Breast epithelium (tissue), 4 donors: ENCODE data around the gene ITPR2. TPM values are rescaled to one million over a fixed set of nuclear protein-coding genes. Genes with fewer than 3 reads are reported as not detected.

ENCODE experiments used
- DNase-seq, 2 donors: peaks; one replicate each; pipeline ENCODE4 v3.0.0-alpha.2; 2019; ENCODE audit warnings: low spot score in 2 of 2
- H3K27ac ChIP-seq, 2 donors: fragments of 200-600 bp; sonication (generic) in 1 of 2; one replicate each; pipeline ENCODE4 v1.5.1; 2016 to 2019; ENCODE audit warnings: mild to moderate bottlenecking in 1 of 2
- H3K27me3 ChIP-seq, 2 donors: fragments of 200-600 bp; sonication (generic) in 1 of 2; one replicate each; pipeline versions ENCODE4 v1.5.1 to v1.6.0; 2017 to 2019; ENCODE audit warnings: control low read depth in 1 of 2, mild to moderate bottlenecking in 1 of 2
- H3K36me3 ChIP-seq: fragments of 200-600 bp; one replicate; pipeline ENCODE4 v1.5.1; 2019
- H3K4me1 ChIP-seq, 2 donors: fragments of 200-600 bp; sonication (generic); one replicate each; pipeline ENCODE4 v1.5.1; 2016 to 2019; ENCODE audit warnings: control low read depth in 1 of 2
- H3K4me3 ChIP-seq, 3 donors: fragments of 200-600 bp; sonication (generic); 1 replicate in 2 of 3; 2 replicates in 1 of 3; pipeline ENCODE4 v1.5.1; 2016 to 2019; ENCODE audit warnings: mild to moderate bottlenecking in 3 of 3, moderate library complexity in 2 of 3
- H3K9me3 ChIP-seq, 2 donors: fragments of 200-600 bp; sonication (generic) in 1 of 2; one replicate each; pipeline ENCODE4 v1.5.1; 2016 to 2019; ENCODE audit warnings: control low read depth in 1 of 2
- POLR2A ChIP-seq: fragments of 450-650 bp; IDR thresholded peaks from one replicate; pipeline ENCODE4 v1.6.1; 2016; ENCODE audit warnings: antibody characterized with exemption, mild to moderate bottlenecking, moderate library complexity
- POLR2AphosphoS5 ChIP-seq, 3 donors: sonication (generic); formaldehyde crosslinking; IDR thresholded peaks; one replicate each; pipeline ENCODE4 v1.6.1; 2017; ENCODE audit warnings: antibody characterized with exemption in 3 of 3
- intact Hi-C: fragments of 100-400 bp; cut with DNase I; formaldehyde crosslinking; loops from one replicate; pipeline ENCODE4 v1.15.1; 2023; ENCODE audit warnings: low total_unique reads
- total RNA-seq, 3 donors: library from RNA; depleted of rRNA; stranded (reverse); fragments of >200 nt; gene quantifications; one replicate each; pipeline ENCODE4 v1.1.0, GENCODE V29; 2016
- TF ChIP-seq, protein P1 (sequence below), 3 donors: fragments of 450-650 bp; IDR thresholded peaks; one replicate each; pipeline ENCODE4 v1.5.1; 2016 to 2017; ENCODE audit warnings: antibody characterized with exemption in 3 of 3, mild to moderate bottlenecking in 3 of 3, moderate library complexity in 3 of 3

ITPR2 gene
- total RNA-seq, 3 donors from 2014 or later = 47.2 to 95.0 (median 66.5) TPM

DNA sequence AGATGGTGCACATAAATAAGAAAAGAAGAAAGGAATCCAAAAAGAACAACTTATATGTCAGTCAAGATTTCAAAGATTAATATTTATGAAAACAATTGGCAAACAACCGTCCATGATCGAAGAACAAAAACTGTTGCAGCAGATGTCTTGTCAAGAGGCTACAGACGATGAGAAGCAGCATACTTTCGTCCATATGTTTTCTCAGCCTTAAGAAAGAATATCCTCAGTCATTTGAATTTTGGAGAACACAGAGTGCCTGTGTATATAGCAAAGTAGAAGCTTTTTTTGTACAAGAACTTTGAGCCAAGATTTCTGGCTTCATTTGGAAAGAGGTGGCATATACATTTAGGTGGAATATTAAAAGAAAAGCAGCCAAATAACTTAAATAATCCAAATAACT, 297.2 kb downstream of the ITPR2 start:
- TF ChIP-seq, protein P1, sequence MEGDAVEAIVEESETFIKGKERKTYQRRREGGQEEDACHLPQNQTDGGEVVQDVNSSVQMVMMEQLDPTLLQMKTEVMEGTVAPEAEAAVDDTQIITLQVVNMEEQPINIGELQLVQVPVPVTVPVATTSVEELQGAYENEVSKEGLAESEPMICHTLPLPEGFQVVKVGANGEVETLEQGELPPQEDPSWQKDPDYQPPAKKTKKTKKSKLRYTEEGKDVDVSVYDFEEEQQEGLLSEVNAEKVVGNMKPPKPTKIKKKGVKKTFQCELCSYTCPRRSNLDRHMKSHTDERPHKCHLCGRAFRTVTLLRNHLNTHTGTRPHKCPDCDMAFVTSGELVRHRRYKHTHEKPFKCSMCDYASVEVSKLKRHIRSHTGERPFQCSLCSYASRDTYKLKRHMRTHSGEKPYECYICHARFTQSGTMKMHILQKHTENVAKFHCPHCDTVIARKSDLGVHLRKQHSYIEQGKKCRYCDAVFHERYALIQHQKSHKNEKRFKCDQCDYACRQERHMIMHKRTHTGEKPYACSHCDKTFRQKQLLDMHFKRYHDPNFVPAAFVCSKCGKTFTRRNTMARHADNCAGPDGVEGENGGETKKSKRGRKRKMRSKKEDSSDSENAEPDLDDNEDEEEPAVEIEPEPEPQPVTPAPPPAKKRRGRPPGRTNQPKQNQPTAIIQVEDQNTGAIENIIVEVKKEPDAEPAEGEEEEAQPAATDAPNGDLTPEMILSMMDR (IDR thresholded peaks at IDR 0.05) = no peak
- TF ChIP-seq POLR2A (no peak), POLR2AphosphoS5 (IDR thresholded peaks at IDR 0.05) (no peak)
- Histone ChIP-seq H3K27ac (no peak overlapping the region), H3K4me3 (no peak overlapping the region), H3K9me3 (no peaks in the 10 kb centered on the region), H3K4me1 (no peaks in the 10 kb centered on the region), H3K36me3 (no peaks in the 10 kb centered on the region), H3K27me3 (no peaks in the 10 kb centered on the region)
- intact Hi-C loops = no loop called here
- DNase-seq = no peak

DNA sequence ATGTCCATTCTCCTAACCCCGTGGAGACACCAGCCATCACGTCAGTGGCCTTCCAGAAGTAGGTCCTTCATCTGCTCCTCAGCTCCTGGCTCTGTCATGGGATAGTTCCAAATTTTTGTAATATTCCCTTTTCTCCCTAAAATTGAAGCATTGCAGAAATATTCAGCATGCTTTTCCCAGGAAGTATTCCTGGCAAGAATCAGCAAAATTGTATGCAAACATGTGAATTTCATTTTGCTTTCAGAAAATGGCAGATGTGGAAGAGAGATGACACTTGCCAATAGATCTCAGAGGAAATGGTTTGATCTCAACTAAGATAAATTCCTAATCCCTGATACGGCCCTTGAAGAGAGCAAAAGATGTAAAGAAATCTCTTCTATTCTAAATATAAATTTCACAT, 298.9 kb downstream of the ITPR2 start:
- Histone ChIP-seq H3K27ac (no peak overlapping the region), H3K4me3 (no peak overlapping the region), H3K27me3 (no peaks in the 10 kb centered on the region), H3K36me3 (no peaks in the 10 kb centered on the region), H3K9me3 (no peaks in the 10 kb centered on the region), H3K4me1 (no peaks in the 10 kb centered on the region)
- intact Hi-C loops = no loop called here
- TF ChIP-seq POLR2AphosphoS5 (IDR thresholded peaks at IDR 0.05) (no peak), POLR2A (no peak)
- TF ChIP-seq, protein P1 (IDR thresholded peaks at IDR 0.05) = no peak
- no peak for DNase-seq

DNA sequence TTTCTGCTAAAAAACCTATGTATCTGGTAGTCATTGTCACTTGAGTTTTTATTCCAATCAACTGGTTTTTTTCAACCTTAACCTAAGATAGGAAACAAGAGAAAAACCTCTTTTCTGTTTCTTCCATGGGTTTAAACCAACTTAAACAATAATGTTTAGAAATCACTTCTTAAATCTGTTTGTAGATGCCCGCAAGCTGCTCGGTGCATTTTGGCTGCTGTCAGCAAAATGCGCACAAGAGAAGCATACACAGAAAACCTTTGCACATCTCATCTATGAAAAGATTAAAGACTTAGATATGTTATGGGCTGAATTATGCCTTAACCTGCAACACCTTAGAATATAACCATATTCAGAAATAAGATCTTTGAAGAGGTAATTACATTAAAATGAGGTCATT, 299.8 kb downstream of the ITPR2 start:
- H3K36me3 ChIP-seq = no peaks in the 10 kb centered on the region
- intact Hi-C loops = no loop called here
- no peak overlapping the region for H3K27ac ChIP-seq
- DNase-seq = no peak
- no peak overlapping the region for H3K4me3 ChIP-seq
- no peaks in the 10 kb centered on the region for H3K27me3 ChIP-seq
- no peaks in the 10 kb centered on the region for H3K4me1 ChIP-seq
- no peaks in the 10 kb centered on the region for H3K9me3 ChIP-seq
- TF ChIP-seq POLR2AphosphoS5 (IDR thresholded peaks at IDR 0.05) (no peak), POLR2A (no peak)
- TF ChIP-seq, protein P1 (IDR thresholded peaks at IDR 0.05) = no peak

DNA sequence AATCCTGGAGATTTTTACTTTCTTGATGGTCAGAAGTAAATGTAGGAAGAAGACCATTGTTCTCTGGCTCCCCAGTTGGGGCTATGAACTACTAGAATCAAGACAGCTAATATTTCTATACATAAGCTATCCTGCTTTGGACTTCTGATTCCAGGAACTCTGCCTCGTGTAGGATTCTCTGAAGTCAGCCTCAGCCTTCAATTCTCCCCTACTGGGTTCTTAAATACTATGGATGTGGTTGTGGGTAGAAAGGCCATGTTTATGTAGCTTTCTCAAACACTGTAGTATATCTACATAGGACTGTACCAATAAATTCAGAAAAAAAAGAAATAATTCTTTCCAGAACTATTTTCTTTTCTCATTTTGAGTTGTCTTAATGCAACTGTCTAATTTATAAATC, 302.5 kb downstream of the ITPR2 start:
- H3K9me3 ChIP-seq = peaks cover 0 to 15% of the 10 kb centered on the region in 2 donors
- H3K4me1 ChIP-seq = no peaks in the 10 kb centered on the region
- TF ChIP-seq POLR2AphosphoS5 (IDR thresholded peaks at IDR 0.05) (no peak), POLR2A (no peak)
- TF ChIP-seq, protein P1 (IDR thresholded peaks at IDR 0.05) = no peak
- H3K27ac ChIP-seq = no peak overlapping the region
- no peaks in the 10 kb centered on the region for H3K36me3 ChIP-seq
- no peak overlapping the region for H3K4me3 ChIP-seq
- intact Hi-C loops = no loop called here
- no peak for DNase-seq
- no peaks in the 10 kb centered on the region for H3K27me3 ChIP-seq

DNA sequence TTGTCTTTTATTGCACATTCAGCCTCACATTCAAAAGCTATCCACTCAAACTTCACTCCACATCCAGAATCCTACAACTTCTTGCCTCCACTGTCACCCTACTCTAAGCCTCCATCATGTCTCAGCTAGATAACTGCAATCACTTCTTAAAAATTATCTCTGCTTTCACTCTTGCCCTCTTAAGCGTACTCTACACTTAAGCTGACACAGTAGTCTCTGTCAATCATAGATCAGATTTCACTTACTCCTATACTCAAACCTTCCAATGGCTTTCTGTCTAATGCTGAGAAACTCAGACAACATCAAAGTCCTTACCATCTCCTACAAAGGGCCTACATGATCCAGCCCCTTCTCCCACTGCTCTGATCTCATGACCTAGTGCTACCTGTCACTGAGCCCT, 304.1 kb downstream of the ITPR2 start:
- Histone ChIP-seq H3K4me1 (no peaks in the 10 kb centered on the region), H3K36me3 (no peaks in the 10 kb centered on the region), H3K27ac (no peak overlapping the region), H3K4me3 (no peak overlapping the region), H3K9me3 (peaks cover 5 to 22% of the 10 kb centered on the region in 2 donors), H3K27me3 (no peaks in the 10 kb centered on the region)
- TF ChIP-seq POLR2AphosphoS5 (IDR thresholded peaks at IDR 0.05) (no peak), POLR2A (no peak)
- TF ChIP-seq, protein P1 (IDR thresholded peaks at IDR 0.05) = no peak
- no peak for DNase-seq
- intact Hi-C loops = no loop called here
